IPS-18c (cell line): ENCODE data around the gene LRRK1.
"Not testable (repeated sequence)": the region's sequence is repeated elsewhere in the genome, so short reads cannot be mapped to it uniquely, and the experiment has no call there.

Experiments used
- H3K4me3 ChIP-seq: 2 replicates; pipeline ENCODE4 v1.7.0; 2013; ENCODE audit warnings: low read depth, mild to moderate bottlenecking, low read length, moderate library complexity; ENCODE audit not compliant: insufficient read depth
- H3K9me3 ChIP-seq: one replicate; pipeline ENCODE4 v1.6.1; 2013; ENCODE audit warnings: mild to moderate bottlenecking, low read length, moderate library complexity; ENCODE audit not compliant: control insufficient read depth, insufficient read depth

LRRK1 gene

DNA sequence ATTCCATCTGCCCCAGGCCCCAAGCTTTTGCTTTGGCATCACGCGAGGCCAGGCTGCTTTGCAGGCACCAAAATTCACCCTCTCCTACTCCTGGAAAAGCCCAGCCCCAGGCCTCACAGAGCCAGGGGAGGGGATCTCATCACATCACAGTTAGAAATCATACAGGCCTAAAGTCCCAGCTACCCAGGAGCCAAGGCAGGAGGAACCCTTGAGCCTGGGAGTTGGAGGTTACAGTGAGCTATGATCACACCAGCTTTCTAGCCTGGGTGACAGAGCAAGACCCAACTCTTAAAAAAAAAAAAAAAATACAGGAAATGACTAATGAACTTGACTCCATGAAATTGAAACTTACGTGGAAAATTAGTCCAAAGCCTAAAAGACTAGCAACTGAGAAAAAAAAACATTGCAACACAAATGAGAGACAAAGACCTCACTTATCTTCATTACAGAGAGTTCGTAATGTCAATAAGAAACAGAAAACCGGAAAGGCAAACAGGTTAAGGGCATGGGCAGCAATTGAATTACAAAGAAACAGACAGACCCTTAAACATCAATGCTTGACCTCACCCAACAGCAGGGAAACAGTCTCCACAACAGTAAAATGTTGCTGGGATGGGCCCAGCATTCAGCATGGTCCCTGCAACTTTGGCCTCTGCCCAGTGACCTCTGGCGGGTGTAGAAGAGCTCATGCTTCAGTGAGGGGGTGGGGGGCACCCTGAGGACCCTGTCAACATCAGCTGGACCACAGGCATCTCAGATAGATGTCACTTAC is 151.5 kb downstream of the LRRK1 start:
- Histone ChIP-seq H3K4me3 (no peak overlapping the region), H3K9me3 (peaks cover 3% of the 10 kb centered on the region)

DNA sequence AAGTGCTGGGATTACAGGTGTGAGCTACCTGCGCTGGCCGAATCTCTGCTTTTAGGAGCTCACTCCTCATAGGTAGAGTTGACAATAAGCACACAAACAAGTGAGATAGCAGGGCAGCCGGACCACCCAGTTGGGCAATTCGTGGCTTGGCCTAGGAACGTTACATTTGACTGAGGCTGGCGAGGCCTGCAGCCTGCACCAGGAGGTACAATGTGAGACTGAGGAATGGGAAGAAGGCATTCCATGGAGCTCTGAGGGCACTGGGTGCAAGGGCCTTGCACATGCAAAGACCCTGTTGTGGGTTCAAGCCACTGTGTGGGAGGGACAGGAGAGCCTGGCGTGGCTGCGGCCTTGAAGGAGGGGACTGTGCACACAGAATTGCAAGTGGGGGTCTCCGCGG is 152.5 kb downstream of the LRRK1 start:
- H3K4me3 ChIP-seq = no peak overlapping the region
- peaks cover 3% of the 10 kb centered on the region for H3K9me3 ChIP-seq

DNA sequence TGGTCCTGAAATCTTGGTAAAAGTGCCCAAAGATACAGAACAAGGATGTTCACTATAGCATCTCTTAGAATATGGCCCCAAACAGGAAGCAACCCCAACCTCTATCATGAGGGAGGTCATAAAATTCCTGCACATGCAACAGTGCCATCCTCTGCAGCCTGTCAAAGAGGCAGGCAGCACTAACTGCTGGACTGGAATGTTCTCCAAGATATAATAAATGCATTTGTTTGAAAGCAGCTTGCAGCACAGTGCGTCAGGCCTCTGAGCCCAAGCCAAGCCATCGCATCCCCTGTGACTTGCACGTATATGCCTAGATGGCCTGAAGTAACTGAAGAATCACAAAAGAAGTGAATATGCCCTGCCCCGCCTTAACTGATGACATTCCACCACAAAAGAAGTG is 153.1 kb downstream of the LRRK1 start:
- not testable (repeated sequence) for H3K9me3 ChIP-seq, H3K4me3 ChIP-seq

DNA sequence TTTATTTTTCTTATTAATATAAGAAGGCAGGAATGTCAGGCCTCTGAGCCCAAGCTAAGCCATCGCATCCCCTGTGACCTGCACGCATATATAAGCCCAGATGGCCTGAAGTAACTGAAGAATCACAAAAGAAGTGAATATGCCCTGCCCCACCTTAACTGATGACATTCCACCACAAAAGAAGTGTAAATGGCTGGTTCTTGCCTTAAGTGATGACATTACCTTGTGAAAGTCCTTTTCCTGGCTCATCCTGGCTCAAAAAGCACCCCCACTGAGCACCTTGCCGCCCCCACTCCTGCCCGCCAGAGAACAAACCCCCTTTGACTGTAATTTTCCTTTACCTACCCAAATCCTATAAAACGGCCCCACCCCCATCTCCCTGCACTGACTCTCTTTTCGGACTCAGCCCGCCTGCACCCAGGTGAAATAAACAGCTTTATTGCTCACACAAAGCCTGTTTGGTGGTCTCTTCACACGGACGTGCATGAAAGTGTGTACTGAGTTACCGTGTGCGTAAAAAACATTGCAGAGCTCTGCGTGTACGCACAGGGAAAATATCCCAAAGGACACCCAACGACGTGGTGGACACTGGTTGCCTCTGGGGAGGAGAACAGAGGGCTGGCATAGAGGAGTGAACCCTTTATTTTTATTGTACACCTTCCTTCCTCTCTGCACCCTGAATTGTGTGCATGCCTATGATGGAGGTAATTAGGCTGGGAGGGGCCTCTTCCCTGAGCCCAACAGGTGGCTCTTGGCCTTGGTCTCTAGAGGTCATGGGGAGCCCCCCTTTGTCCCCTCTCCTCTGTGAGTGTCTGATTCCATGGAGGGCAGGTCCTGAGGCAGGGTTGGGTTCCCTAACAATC is 158.9 kb downstream of the LRRK1 start:
- H3K9me3 ChIP-seq = not testable (repeated sequence)
- H3K4me3 ChIP-seq = 0 out of 2 replicates have a peak overlapping the region, but pooled peaks have one; percentile 20

DNA sequence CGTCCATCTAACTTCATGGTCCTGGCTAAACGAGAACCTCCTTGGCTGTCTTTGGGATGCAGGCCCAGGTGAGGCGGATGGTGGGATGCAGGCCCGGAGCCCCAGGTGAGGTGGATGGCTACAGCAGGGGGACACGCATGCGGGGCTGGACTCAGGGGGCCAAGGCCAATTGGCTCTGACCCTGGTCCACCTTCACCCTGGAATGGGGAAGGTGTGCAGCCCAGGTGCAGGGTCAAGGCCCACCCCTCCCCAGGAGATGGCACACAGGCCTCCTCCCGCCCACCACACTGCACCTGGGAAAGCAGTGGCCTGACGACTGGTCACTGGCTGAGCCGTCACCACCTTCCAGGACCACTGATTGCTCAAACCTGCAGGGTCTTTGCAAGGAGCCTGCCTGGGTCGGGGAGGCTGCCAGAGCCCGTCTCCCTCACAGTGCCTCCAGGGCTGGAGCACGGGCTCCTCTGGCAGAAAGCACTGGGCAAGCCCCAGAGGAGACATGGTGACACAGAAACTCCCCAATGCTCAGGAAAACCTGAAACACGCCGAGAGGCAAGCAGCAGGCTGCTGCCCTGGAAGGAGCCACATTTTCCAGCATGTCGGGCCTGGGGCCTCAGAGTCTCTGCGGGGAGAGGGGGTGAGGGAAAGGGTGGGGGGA is 159.6 kb downstream of the LRRK1 start:
- H3K4me3 ChIP-seq = 0 out of 2 replicates have a peak overlapping the region, but pooled peaks have one; percentile 20

DNA sequence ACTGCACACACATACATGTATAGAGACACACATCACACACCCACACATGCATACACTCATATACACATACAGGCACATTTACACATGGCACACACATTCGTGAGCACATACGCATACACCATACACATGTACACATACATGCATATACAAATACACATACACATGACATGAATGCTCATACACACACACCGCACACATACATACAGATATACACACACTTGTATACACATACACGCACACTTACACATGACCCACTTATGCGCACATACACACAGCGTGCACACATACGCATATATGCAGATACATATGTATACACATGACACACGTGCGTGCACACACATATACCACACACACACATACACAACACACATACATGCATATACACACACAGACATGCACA is 162.7 kb downstream of the LRRK1 start:
- Histone ChIP-seq H3K4me3 (no peak overlapping the region), H3K9me3 (peaks cover 3% of the 10 kb centered on the region)

More for the DNA sequence above, 159.6 kb downstream of the LRRK1 start:
- peaks cover 3% of the 10 kb centered on the region for H3K9me3 ChIP-seq

DNA sequence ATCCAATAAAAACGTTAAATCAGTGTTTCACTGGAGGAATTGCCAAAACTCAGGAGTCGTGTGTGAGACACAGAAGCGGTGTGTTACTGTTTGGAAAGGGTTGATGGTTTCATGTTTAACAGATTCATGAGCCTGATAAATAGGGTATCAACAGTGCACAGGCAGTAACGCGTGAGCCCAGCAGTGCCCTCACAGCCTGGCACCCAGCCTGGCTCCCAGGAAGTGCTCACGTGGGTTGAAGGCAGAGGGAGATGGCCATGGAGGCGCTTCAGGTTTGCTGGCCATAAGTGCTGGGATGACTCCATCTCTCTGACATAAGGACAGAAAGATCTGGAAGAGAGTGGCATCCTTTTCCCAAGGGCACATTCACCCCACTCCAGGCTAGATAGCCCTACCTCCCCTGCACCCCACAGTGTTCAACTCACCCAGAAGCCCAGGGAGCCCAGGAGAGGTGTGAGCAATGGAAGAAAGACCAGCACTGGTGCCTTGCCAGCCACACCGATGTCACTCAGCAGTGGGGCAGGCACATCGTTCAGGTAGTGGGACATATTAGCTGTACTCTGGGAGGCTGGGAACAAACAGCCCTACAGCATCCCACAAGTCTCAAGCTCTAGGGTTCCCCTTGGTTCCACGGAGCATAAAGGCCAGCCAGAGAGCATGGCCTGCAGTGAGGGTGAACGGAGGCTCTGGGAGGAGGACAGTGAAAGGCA is 164.3 kb downstream of the LRRK1 start:
- Histone ChIP-seq H3K9me3 (peaks cover 3% of the 10 kb centered on the region), H3K4me3 (no peak overlapping the region)

DNA sequence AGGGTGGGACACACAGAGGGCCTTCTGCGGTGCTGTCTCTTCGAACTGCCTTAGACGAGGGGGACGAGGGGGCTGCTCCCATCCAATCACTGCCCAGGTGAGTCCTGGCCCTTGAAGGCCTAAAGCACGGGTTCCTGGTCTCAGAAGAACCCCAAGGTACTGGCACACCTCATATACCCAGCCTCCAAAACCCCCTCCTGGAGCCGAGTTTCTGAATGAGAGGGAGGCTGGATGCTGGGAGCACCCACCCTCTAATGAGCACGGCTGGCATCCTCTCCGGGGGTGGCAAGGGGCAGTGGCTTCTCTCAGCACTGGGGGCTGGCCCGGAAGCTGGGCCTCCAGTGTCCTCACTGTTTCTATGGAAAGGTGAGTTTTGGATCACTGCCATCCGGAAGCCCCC is 165.6 kb downstream of the LRRK1 start:
- H3K4me3 ChIP-seq = no peak overlapping the region
- H3K9me3 ChIP-seq = peaks cover 3% of the 10 kb centered on the region

DNA sequence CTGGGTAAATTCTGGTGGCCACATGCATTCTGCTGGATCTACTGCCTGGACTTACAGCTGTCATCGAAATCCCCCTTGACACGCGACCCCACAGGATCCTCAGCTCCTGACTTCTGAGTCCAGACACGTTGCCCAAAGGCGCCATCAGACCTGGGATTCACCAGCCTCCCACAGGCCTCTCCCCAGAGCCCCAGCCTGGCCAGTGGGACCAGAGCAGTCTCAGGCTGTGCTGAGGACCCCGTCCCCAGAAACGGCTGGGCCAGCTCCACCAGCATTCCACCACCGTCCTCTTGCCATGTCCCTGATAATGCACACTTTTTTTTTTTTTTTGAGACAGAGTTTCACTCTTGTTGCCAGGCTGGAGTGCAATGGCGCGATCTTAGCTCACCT is 166.1 kb downstream of the LRRK1 start:
- H3K9me3 ChIP-seq = peaks cover 3% of the 10 kb centered on the region
- no peak overlapping the region for H3K4me3 ChIP-seq

DNA sequence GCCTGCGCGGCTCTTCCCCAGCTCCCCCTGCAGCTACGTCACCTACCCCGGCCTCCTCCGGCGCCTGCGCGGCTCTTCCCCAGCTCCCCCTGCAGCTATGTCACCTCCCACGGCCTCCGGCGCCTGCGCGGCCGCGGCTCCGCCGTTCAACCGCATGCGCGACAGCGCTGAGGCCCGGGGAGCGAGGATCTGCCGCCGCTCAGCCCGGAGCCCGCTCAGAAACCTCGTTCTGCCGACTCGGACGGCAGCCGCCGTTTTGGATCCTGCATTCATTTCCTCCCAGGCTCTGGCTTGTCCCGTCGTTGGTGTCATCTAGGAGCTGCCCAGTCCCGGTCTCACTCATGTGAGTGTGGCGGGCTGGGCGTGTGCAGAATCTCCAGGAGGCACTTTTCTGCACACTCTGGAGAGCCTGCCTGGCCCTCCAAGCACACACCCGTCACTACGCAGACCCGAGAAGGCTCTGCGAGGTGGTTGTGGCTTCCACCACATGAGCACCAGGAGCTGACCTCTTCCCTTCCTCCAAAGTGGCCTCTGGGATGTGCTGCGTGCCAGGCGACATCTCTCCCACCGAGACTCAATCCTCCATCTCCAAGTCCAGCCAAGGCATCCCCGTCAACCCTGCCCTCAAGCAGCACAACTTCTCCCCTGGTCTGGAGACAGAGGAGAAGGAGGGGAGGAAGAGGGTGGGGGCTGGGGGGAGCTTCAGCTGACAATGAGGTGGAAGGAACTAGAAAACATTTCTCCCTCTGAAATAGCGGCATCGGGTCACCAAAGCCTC is 167.4 kb downstream of the LRRK1 start:
- Histone ChIP-seq H3K9me3 (peaks cover 3% of the 10 kb centered on the region), H3K4me3 (no peak overlapping the region)

DNA sequence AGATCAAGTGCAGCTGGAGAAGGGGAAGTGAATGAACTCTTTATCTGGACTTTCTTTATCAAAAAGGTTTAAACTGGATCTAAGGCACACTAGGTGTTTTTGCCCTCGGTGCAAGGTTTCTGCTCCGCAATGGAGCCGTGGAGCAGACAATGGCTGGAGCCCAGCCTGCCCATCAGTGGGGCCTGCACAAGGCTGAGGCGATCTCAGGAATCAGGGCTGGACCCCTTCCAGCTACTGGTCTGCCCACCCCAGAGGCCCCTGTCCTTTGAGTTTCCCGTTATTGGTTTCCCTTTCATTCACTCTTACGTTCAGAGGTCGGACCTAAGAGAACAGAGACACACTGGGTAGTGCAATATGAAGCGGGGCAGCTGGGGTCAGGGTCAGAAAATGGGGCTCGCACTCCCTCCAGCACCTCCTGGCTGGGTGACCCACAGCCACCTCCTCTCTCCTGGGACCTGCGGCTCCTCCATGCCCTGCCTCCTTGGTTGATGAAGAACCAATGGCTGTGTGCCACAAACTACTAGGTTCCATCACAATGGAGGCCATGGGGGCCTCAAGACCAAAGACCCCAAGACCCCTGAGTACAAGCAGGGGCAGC is 168.1 kb downstream of the LRRK1 start:
- no peak overlapping the region for H3K4me3 ChIP-seq
- peaks cover 3% of the 10 kb centered on the region for H3K9me3 ChIP-seq

DNA sequence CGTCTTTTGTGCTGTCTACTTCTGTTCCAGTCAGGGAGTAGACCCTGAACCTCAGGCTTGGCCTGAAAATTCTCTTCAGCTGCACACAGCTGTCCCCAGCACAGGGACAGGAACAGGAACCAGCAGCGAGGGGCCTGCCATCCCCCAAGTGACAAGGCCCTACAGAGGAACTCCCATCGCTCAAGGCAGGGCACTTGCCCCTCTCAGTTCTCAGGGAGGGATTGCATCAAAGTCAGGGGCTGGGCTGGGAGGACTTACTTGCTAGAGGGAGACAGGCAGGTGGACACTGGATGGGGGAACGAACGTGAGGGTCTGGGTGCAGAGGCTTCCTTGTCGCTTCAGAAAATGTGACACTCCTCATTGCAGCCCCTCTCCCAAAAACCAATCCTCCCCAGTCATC is 169.1 kb downstream of the LRRK1 start:
- H3K4me3 ChIP-seq = no peak overlapping the region
- H3K9me3 ChIP-seq = no peaks in the 10 kb centered on the region

DNA sequence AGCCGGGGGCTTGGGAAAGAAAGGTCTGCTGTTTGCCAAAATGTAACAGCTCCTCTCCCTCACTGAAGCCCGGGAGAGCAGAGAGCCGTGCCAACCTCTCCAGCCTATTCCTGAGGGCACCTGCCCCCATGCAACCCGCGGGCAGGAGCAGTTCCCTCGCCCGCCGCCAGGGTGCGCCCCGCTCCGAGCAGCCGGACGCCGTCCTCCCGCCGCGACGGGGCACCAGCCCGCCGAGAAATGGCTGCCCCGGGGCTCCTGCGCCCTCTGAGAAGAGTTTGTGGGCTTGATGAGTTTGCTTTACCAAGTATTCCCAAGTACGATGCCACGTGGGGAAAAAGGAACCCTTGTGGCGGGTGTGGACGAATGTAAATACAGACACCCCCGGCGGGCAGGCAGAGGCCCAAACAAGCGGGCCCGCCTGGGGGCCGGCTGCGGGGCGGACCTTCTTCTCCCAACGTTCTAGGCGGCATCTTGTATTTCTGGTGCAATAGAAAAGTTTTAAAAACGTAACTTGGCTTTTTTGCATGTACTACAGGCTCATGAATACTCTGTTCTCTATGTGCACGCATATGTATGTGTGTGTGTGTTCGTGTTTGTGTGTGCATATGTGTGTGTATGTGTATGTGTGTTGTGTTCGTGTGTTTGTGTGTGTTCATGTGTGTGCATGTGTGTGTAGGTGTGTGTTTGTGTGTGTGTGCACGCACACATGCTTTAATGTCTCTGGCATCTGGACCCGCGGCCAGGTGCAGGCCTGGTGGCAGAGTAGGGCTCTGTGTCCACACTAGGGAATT is 169.8 kb downstream of the LRRK1 start:
- Histone ChIP-seq H3K4me3 (no peak overlapping the region), H3K9me3 (no peaks in the 10 kb centered on the region)

DNA sequence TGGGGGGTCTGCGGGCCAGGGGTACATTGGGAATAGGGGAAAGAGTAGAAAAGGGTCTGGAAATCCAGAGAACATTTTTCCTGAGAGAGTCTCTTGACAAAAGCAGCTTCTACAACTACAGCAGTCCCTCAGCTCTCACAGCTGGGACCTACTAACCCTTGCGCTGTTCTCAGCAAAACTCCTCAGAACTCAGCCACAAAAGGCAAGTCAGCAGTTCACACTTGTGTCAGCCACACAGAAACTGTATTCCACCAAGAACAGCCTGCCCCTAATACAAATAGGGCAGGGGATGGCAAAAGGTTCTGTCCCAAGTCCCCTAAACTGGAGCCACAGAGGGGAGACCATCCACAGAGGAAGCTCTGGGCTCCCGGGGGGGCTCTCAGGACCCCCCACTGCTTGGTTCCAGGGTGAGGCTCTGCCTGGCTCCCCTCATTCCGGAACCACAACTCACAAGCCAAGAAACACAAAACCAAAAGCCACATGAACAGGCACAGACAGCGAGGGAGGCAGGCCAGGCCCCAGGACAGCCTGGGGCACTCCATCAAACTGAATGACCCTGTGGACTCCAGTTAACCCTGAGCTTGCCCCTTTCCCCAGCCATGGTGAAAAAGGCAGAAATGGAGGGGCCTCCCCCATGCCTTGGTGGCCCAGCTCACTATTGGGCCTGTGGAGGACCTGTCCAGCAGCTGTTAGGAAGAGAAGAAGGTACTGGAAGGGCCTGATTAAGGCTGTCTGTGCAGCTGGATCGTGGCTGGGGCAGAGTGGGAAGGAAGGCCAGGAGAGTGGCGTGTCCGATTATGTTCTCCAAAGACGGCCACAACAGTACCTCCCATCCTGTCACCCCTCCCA is 170.6 kb downstream of the LRRK1 start:
- Histone ChIP-seq H3K9me3 (no peaks in the 10 kb centered on the region), H3K4me3 (no peak overlapping the region)

DNA sequence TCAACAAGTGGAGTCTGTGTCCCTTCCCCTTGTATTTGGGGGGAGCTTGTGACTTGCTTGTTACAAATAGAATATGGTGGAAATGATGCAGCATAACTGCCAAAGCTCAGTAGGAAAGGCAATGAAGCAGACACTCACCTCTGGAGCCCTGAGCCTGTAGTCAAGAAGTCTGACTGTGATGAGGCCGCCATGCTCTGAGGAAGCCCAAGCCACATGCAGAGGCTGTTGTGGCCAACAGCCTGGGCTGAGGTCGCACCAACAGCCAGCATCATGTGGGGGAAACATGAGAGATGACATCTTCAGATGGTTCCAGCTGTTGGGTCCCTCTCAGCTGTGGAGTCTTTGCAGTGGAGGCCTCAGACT is 171.3 kb downstream of the LRRK1 start:
- H3K9me3 ChIP-seq = no peaks in the 10 kb centered on the region
- H3K4me3 ChIP-seq = no peak overlapping the region
